Stimulated activated naive CD8-positive, alpha-beta T cell treated with anti-CD3 and anti-CD28 coated beads, Interleukin-15, Interleukin-2, amounts not matched to agents 100 ng/mL and 50 ng/mL, for 24 hours (primary cell): ENCODE data around the gene ACTN1.
A peak's percentile ranks its signal among the peaks of the same experiment; 100 is the strongest.

ENCODE experiments used
- H3K27ac Mint-ChIP-seq: one replicate; pipeline ENCODE4 v1.8.0; 2021; ENCODE audit warnings: mild to moderate bottlenecking, mixed read lengths
- H3K27me3 Mint-ChIP-seq: one replicate; pipeline ENCODE4 v1.8.0; 2021; ENCODE audit warnings: mixed read lengths
- H3K36me3 Mint-ChIP-seq: one replicate; pipeline ENCODE4 v1.8.0; 2021; ENCODE audit warnings: low read depth, mixed read lengths
- H3K4me1 Mint-ChIP-seq: one replicate; pipeline ENCODE4 v1.8.0; 2021; ENCODE audit warnings: low read depth, mixed read lengths
- H3K4me3 Mint-ChIP-seq: one replicate; pipeline ENCODE4 v1.8.0; 2021; ENCODE audit warnings: mild to moderate bottlenecking, mixed read lengths
- H3K9me3 Mint-ChIP-seq: one replicate; pipeline ENCODE4 v1.8.0; 2021; ENCODE audit warnings: mixed read lengths

Gene ACTN1

DNA sequence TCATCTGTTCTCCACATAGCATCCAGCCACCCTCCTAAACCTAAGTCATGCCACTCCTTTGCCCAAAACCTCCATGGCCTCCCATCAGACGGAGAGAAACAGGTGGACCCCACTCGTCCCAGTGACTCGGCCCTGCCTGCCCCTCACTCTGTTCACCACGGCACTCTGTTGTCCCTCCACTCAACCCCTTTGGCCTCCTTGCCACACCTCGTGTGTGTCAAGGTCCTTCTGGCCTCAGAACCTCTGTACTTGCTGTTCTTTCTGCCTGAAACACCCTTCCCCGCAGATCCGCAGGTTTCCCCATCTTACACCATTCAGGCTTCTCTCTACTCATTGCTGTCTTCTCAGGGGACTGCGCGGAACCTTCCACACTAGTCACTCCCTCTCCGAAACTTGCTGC lies 24.5 kb upstream of the ACTN1 start:
- Mint-ChIP-seq H3K27me3 (no peaks in the 10 kb centered on the region), H3K36me3 (no peaks in the 10 kb centered on the region), H3K4me1 (peaks cover 3% of the 10 kb centered on the region), H3K9me3 (no peaks in the 10 kb centered on the region), H3K4me3 (no peak overlapping the region), H3K27ac (no peak overlapping the region)

DNA sequence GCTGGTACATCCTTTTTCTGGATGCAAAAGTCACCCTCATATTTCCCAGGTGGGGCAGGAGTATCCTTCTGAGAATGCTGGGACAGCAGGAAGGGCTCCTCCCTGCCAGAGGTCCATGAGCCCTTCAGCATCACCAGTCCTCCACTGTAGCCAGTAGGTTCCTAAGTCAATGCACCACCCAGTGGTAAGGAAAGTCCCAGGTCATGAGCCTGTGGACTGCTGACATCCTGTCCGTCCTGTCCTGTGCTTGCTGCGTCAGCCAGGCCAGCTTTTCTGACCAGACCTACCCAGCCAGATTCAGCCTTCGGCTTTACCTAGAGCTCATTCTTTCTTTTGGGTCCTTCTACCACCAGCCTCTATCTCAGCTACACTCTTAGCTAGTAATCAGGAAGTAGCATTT lies 23.0 kb upstream of the ACTN1 start:
- H3K27me3 Mint-ChIP-seq: no peaks in the 10 kb centered on the region
- peaks cover 3% of the 10 kb centered on the region for H3K4me1 Mint-ChIP-seq
- no peaks in the 10 kb centered on the region for H3K9me3 Mint-ChIP-seq
- H3K36me3 Mint-ChIP-seq: no peaks in the 10 kb centered on the region
- H3K27ac Mint-ChIP-seq: no peak overlapping the region
- no peak overlapping the region for H3K4me3 Mint-ChIP-seq

DNA sequence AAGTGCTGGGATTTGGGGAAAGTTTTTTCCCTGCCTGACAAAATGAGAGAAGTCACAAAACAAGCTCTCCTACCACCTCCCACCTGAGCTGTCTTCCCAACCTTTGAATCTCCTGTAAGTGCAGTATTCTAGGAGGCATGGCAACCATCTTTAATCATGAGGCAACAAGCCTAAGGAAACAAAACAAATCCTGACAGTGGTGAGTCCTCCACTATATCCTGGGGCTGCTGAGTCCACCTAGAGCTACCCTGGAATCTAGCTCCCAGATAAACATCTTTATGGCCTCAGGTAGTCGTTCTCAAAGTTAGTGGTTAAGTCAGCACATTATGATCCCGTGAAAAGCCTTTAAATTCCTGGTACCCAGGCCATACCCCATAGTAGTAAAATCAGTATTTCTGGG lies 22.3 kb upstream of the ACTN1 start:
- Mint-ChIP-seq H3K27me3 (no peaks in the 10 kb centered on the region), H3K36me3 (no peaks in the 10 kb centered on the region), H3K9me3 (no peaks in the 10 kb centered on the region), H3K4me1 (peaks cover 3% of the 10 kb centered on the region), H3K27ac (no peak overlapping the region), H3K4me3 (no peak overlapping the region)

DNA sequence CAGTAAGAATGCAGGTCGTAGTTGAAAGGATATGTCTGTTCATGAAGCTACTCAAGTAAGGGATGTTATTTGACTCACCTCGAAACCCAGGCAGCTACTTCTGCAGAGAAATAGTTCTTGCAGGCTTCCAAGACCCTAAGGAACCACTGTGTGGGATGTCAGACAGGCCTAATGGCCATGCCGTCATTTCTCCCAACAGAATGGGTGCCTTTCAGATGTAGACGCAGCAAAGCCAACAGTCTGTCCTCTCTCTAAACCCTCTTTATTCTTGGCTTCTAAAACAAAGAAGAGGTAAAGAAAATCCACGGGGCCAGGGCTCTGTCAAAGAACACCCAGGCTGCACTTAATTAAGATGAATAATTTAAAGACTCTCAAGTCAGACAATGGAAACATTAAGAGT lies 19.0 kb upstream of the ACTN1 start:
- H3K4me1 Mint-ChIP-seq: peaks cover 15% of the 10 kb centered on the region
- H3K27me3 Mint-ChIP-seq: no peaks in the 10 kb centered on the region
- no peak overlapping the region for H3K4me3 Mint-ChIP-seq
- H3K9me3 Mint-ChIP-seq: peaks cover 6% of the 10 kb centered on the region
- H3K36me3 Mint-ChIP-seq: no peaks in the 10 kb centered on the region
- H3K27ac Mint-ChIP-seq: no peak overlapping the region

DNA sequence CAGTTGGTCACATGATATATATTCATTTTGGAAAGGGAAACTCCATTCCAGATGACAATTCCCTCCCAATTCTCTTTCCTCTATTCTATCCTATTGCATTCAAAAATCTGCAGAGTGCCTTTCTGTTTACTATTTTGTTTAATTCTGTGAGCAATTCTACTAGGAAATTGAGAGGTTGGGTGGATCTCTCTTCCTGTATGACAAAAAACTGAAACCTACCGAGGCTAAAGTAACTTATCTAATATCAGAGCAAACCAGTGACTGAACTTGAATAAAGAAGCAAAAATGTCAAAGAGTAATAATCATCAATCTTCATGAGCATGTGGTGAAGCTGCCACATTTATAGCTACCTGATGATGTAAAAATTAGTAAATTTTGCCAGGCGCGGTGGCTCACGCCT lies 16.6 kb upstream of the ACTN1 start:
- no peak overlapping the region for H3K4me3 Mint-ChIP-seq
- H3K27ac Mint-ChIP-seq: no peak overlapping the region
- peaks cover 3% of the 10 kb centered on the region for H3K27me3 Mint-ChIP-seq

DNA sequence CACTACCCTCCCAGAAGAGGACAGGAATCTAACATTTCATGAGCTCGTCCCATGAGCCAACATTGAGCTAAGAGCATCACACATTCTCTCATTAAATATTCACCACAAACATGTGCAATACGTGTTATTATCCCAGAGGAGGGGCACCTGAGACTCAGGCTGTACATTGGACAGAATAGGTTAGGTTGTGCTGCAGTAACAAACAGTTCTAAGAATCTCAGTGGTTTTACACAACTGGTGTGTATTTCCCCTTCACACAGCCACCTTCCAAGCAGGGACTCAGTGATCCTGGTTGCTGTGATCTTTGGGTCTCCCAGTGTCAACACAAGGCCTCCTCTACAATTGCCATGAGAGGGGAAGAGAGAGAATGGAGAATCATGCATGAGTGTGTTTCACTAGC lies 15.0 kb upstream of the ACTN1 start:
- Mint-ChIP-seq H3K27me3 (peaks cover 3% of the 10 kb centered on the region), H3K9me3 (peaks cover 6% of the 10 kb centered on the region), H3K4me3 (no peak overlapping the region), H3K36me3 (no peaks in the 10 kb centered on the region), H3K4me1 (peaks cover 16% of the 10 kb centered on the region), H3K27ac (no peak overlapping the region)

More for the DNA sequence above, 16.6 kb upstream of the ACTN1 start:
- Mint-ChIP-seq H3K9me3 (peaks cover 6% of the 10 kb centered on the region), H3K36me3 (no peaks in the 10 kb centered on the region), H3K4me1 (peaks cover 15% of the 10 kb centered on the region)

DNA sequence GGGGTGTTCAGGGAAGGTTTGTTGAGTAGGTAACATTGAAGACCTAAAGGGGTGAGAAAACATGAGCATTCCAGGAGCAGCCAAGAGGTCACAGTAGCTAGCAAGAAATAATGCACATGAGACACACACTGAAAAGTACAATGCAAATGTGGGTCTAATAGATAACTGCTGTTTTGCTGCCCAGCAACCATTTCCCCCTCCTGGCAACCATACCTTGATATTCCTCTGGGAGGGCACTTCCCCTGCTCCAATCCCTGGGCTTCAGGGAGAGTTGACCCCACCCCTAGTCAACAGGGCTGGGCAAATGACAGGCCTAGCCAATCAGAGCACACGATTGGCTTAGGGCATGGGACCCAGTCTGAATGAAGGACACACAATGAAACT lies 8.5 kb upstream of the ACTN1 start:
- no peaks in the 10 kb centered on the region for H3K9me3 Mint-ChIP-seq
- H3K27me3 Mint-ChIP-seq: peaks cover 3% of the 10 kb centered on the region
- peaks cover 33% of the 10 kb centered on the region for H3K4me1 Mint-ChIP-seq
- H3K4me3 Mint-ChIP-seq: no peak overlapping the region
- no peak overlapping the region for H3K27ac Mint-ChIP-seq
- H3K36me3 Mint-ChIP-seq: no peaks in the 10 kb centered on the region

DNA sequence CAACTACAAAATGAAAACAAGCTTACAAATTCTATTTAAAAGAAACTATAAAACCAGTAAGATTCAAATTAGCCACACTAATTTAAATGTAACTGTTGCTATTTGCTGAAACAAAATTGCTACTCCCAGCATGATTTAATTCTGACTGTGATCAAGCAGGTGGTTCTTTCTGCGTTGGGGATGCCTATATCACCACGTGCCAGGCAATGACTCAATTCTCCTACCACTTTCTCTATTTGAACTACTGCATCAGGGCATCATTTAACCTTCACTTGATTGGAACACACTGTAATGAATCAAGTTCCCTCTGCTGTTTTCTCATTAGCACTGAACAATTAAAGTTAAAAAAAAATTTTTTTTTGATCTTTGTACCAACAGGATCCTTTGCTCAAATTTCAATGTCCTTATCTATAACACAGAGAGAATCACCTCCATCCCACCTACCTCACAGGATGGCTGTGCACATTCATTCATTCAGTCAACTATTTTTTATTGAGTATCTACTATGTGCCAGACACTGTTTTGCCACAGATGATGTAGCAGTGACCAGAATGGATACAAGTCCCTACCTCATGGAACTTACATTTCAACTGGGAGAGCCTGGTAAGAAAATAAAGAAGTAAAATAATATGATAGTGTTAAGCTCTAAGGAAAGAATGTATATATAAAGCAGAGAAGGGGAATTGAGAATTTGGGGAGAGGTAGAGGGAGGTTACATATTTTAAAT lies 8.0 kb upstream of the ACTN1 start:
- Mint-ChIP-seq H3K4me3 (no peak overlapping the region), H3K36me3 (no peaks in the 10 kb centered on the region), H3K4me1 (peaks cover 33% of the 10 kb centered on the region), H3K27me3 (peaks cover 3% of the 10 kb centered on the region), H3K27ac (peak overlapping the region; percentile 45), H3K9me3 (no peaks in the 10 kb centered on the region)

DNA sequence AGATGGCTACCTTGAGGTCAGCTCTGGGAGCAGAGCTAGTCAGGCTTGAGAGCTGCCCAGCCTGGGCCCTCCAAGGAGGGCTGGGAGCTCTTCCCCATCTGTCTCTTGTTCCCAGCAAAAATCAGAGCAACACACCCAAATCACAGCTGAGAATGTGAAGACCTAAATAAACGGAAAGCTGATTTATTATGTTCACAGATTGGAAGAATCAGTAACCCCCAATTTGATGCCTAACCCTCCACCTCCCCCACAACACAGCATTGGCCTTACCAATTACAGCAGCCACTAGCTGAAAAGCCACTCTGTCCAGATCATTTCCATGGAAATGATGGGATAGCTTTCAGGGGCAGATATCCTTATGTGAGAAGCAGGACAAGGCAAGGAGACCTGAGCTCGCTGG lies 7.1 kb upstream of the ACTN1 start:
- Mint-ChIP-seq H3K4me1 (peaks cover 39% of the 10 kb centered on the region), H3K27ac (no peak overlapping the region), H3K27me3 (peaks cover 7% of the 10 kb centered on the region), H3K36me3 (no peaks in the 10 kb centered on the region), H3K9me3 (no peaks in the 10 kb centered on the region), H3K4me3 (no peak overlapping the region)

DNA sequence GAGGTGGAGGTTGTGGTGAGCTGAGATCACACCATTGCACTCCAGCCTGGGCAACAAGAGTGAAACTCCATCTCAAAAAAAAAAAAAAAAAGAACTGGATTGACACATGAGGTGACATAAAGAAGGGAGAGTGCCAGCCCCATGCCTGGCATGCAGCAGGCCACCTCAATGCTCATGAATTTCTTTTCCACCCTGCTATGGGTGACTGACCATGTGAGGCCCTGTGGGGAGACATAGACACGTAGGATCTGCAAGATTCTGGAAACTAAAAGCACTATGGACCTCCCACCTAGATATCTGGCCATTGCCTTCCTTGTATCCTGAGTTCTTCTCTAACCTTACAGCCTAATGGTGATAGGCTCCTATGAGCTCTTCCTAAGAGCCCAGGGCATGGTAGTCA lies 5.6 kb upstream of the ACTN1 start:
- H3K36me3 Mint-ChIP-seq: no peaks in the 10 kb centered on the region
- H3K9me3 Mint-ChIP-seq: no peaks in the 10 kb centered on the region
- no peak overlapping the region for H3K27ac Mint-ChIP-seq
- H3K4me3 Mint-ChIP-seq: no peak overlapping the region
- peaks cover 48% of the 10 kb centered on the region for H3K4me1 Mint-ChIP-seq
- H3K27me3 Mint-ChIP-seq: peaks cover 4% of the 10 kb centered on the region

DNA sequence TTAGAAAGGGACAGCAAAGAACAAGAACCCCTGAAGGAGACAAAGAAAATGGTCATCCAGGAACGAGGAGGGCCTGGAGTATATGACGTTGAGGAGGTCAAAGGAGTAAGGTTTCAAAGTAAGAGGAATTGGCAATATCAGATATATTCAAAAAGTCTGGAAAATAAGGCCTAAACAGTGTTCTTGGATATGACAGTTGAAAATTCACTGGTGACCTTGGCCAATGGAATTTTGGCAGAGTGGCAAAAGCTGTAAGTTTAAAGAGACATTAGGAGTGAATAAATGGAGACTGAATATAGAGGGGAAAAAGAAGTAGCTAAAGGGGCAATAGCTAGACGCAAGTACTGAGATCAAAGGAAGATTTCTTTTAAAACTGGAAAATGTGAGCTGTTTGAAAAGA lies 4.1 kb upstream of the ACTN1 start:
- H3K4me3 Mint-ChIP-seq: no peak overlapping the region
- no peaks in the 10 kb centered on the region for H3K9me3 Mint-ChIP-seq
- peaks cover 44% of the 10 kb centered on the region for H3K4me1 Mint-ChIP-seq
- H3K27me3 Mint-ChIP-seq: peaks cover 4% of the 10 kb centered on the region
- H3K27ac Mint-ChIP-seq: no peak overlapping the region
- H3K36me3 Mint-ChIP-seq: no peaks in the 10 kb centered on the region

DNA sequence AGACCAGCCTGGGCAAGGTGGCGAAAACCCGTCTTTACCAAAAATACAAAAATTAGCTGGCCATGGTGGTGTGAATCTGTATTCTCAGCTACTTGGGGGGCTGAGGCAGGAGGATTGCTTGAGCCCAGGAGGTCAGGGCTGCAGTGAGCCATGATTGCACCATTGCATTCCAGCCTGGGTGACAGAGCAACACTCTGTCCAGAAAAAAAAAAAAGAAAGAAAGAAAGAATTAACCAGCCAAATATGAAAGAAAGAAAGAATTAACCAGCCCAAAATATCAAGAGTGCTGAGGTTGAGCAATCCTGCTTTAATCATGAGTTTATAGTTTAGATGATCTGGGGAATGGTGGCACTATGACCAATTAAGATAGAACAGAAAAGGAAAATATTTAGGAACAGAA lies 3.5 kb upstream of the ACTN1 start:
- H3K9me3 Mint-ChIP-seq: no peaks in the 10 kb centered on the region
- no peak overlapping the region for H3K27ac Mint-ChIP-seq
- H3K36me3 Mint-ChIP-seq: no peaks in the 10 kb centered on the region
- H3K4me1 Mint-ChIP-seq: peaks cover 42% of the 10 kb centered on the region
- no peak overlapping the region for H3K4me3 Mint-ChIP-seq
- H3K27me3 Mint-ChIP-seq: peaks cover 4% of the 10 kb centered on the region

DNA sequence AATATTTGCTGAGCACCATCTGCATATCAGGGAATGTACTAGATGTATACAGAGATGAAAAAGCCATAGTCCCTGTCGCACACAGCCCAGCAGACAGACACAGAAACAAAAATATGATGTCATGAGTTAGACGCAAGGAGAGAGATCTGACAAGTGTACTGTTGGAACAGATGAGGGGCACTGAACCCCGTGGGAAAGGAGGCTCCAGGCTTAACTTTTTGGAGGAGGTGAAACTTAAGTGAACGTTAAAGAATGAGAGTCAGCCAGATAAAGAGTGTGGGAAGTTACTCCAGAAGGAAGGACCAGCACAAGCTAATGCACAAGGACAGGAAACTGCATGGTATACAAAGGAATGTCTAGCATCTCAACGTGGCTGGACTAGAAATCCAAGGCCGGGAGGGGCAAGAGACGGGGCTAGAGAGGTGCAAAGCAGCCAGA lies 2.5 kb upstream of the ACTN1 start:
- peaks cover 42% of the 10 kb centered on the region for H3K4me1 Mint-ChIP-seq
- H3K27me3 Mint-ChIP-seq: peaks cover 4% of the 10 kb centered on the region
- no peak overlapping the region for H3K27ac Mint-ChIP-seq
- H3K36me3 Mint-ChIP-seq: peaks cover 5% of the 10 kb centered on the region
- H3K4me3 Mint-ChIP-seq: no peak overlapping the region
- H3K9me3 Mint-ChIP-seq: no peaks in the 10 kb centered on the region

DNA sequence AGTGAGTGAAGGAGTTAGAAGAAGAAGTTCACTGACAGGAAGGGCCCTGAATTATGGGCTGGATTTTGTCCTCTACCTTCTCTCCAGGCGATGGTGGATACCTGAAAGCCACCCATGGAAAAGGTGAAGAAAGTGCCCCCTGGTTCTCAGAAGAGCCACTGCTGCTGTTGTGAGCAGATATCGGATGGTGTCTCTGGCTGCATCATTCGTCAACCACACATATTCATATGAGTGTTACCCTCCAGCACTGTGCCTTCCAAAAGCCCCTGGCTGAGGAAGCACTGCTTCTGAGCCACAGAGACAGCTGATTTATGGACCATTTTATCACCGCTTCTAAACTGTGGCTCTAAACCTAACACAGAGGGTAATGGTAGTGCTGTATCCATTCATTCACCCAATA lies 2.0 kb upstream of the ACTN1 start:
- H3K9me3 Mint-ChIP-seq: no peaks in the 10 kb centered on the region
- H3K4me3 Mint-ChIP-seq: no peak overlapping the region
- peaks cover 9% of the 10 kb centered on the region for H3K36me3 Mint-ChIP-seq
- no peak overlapping the region for H3K27ac Mint-ChIP-seq
- H3K4me1 Mint-ChIP-seq: peaks cover 42% of the 10 kb centered on the region
- H3K27me3 Mint-ChIP-seq: peaks cover 4% of the 10 kb centered on the region

DNA sequence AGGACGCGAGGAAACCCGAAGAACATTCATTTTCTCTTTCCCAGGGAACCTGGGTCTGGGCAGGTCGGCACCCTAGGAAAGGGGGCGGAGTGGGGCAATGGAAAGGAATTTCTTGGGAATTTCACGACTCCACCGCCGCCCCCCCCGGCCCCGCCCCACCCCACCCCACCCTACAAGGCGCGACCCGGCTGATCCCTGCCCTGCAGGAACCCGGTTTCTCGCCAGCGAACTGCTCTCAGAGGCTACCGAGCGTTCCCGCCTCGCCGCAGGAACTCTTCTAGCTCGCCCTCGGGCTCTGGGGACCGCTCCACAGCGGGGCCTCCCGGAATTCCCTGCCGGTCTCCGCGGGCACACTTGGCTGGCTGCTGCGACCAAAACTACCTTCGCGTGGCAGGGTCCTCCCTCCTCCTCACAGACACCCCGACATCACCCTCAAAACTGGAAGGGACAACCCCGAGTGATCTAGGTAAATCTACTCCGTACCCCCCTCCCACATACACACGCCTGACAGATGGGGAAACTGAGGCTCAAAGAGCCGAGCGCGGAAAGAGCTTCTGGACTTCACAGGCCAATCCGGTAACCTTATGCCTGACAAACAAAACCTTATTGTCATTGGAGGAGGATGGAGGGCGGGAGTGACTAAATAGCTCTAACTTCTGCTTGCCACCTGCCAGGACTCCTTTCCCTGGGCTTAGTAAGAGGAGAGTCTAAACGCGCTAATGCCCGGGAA lies 785 bp upstream of the ACTN1 start:
- no peaks in the 10 kb centered on the region for H3K9me3 Mint-ChIP-seq
- peak overlapping the region; percentile 67 for H3K27ac Mint-ChIP-seq
- peak overlapping the region; percentile 88 for H3K4me3 Mint-ChIP-seq
- peaks cover 53% of the 10 kb centered on the region for H3K4me1 Mint-ChIP-seq
- H3K27me3 Mint-ChIP-seq: peaks cover 4% of the 10 kb centered on the region
- peaks cover 21% of the 10 kb centered on the region for H3K36me3 Mint-ChIP-seq
